Left ventricle myocardium inferior (tissue), 1 donor: ENCODE data around the gene IL17C. TPM values are rescaled to one million over a fixed set of nuclear protein-coding genes. Genes with fewer than 3 reads are reported as not detected.
A peak's percentile ranks its signal among the peaks of the same experiment; 100 is the strongest.

Experiments used
- DNase-seq: peaks from one replicate; pipeline ENCODE4 v3.0.0-alpha.2; 2020
- H3K27ac ChIP-seq: fragments of 200-600 bp; replicated peaks from 2 replicates; pipeline ENCODE4 v1.8.0; 2021
- H3K27me3 ChIP-seq: fragments of 200-600 bp; 2 replicates; pipeline ENCODE4 v1.8.0; 2021; ENCODE audit warnings: low read depth
- H3K36me3 ChIP-seq: fragments of 200-600 bp; 2 replicates; pipeline ENCODE4 v1.8.0; 2021
- H3K4me1 ChIP-seq: fragments of 200-600 bp; 2 replicates; pipeline ENCODE4 v1.8.0; 2021
- H3K4me3 ChIP-seq: fragments of 200-600 bp; 2 replicates; pipeline ENCODE4 v1.8.0; 2021; ENCODE audit warnings: mild to moderate bottlenecking, moderate library complexity
- H3K9me3 ChIP-seq: fragments of 200-600 bp; replicated peaks from 2 replicates; pipeline ENCODE4 v1.8.0; 2021
- CTCF ChIP-seq: fragments of 200-600 bp; IDR thresholded peaks from 2 replicates; pipeline ENCODE4 v1.8.0; 2021; ENCODE audit warnings: antibody characterized with exemption, mild to moderate bottlenecking, borderline replicate concordance
- intact Hi-C: fragments of 100-400 bp; cut with micrococcal nuclease; formaldehyde crosslinking; loops from one replicate; pipeline ENCODE4 v1.11.0; 2022
- total RNA-seq: library from RNA; stranded (reverse); fragmentation: NEBNext Ultra II Directional; extraction: Animal tissue kit (Norgen Biotek cat#: 25700); gene quantifications from one replicate; pipeline ENCODE4 v1.2.1, GENCODE V29; 2021
- donor health status: DM: no; HTN: yes; CAD: no; lungs with severe emphysema.

IL17C gene
- total RNA-seq, 1 donor from 2014 or later, result not detected

DNA sequence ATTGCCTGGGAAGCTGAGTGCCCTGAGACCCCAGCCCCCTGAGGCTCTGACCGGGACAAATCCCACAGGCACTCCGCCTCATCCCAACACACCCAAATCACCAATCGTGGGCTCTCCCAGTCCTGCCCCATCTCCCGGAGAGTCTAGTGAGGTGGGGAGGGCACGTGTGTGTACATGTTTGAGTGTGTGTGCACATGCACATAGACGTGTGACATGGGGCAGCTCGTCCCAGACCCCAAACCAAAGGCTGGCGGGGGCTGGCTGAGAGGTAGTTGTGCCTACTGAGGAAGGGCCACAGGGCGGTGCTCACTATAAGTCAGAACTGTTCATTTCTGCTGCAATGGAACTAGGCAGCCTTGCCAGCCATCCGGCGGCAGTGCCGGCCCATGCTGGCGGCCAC is 39.3 kb downstream of the IL17C start:
- intact Hi-C loops, result no loop called here
- Histone ChIP-seq H3K9me3 (no peaks in the 10 kb centered on the region), H3K4me1 (peaks cover 37% of the 10 kb centered on the region), H3K36me3 (no peaks in the 10 kb centered on the region), H3K27ac (no peak overlapping the region), H3K4me3 (no peak overlapping the region), H3K27me3 (peaks cover 37% of the 10 kb centered on the region)
- TF ChIP-seq CTCF, result no peak
- no peak for DNase-seq

GRCh38 chr16:88678224-88678979 is 40.0 kb downstream of the IL17C start:
- Histone ChIP-seq H3K9me3 (no peaks in the 10 kb centered on the region), H3K27me3 (peaks cover 44% of the 10 kb centered on the region), H3K4me3 (no peak overlapping the region), H3K27ac (no peak overlapping the region), H3K4me1 (peaks cover 31% of the 10 kb centered on the region), H3K36me3 (no peaks in the 10 kb centered on the region)
- no peak for DNase-seq
- TF ChIP-seq CTCF, result no peak
- intact Hi-C loops, result no loop called here

DNA sequence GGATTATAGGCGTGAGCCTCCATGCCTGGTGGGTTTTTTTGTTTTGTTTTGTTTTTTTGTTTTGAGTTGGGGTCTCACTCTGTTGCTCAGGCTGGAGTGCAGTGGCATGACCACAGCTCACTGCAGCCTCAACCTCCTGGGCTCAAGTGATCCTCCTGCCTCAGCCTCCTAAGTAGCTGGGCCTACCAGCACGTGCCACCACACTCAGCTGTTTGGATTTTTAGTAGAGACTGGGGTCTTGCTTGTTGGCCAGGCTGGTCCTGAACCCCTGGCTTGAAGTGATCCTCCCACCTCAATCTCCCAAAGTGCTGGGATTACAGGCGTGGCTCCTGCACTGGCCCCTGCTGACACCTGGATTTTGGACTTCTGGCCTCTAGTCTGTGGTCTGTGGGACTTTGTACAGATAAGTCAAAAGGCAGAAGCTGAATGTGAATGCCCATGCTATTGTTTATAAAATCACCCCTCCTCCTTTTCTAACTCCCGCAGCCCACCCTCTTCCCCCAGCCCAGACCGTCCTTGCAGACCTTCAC is 42.2 kb downstream of the IL17C start:
- no peak for DNase-seq

GRCh38 chr16:88681084-88681680 is 42.8 kb downstream of the IL17C start:
- no peak for DNase-seq
- no peaks in the 10 kb centered on the region for H3K9me3 ChIP-seq
- no peak overlapping the region for H3K27ac ChIP-seq
- H3K4me1 ChIP-seq, result peaks cover 24% of the 10 kb centered on the region
- H3K36me3 ChIP-seq, result no peaks in the 10 kb centered on the region
- H3K27me3 ChIP-seq, result peaks cover 71% of the 10 kb centered on the region
- peak; percentile 16 for TF ChIP-seq CTCF
- intact Hi-C loops, result no loop called here
- H3K4me3 ChIP-seq, result no peak overlapping the region

More for the DNA sequence above, 42.2 kb downstream of the IL17C start:
- H3K27ac ChIP-seq, result no peak overlapping the region
- intact Hi-C loops, result no loop called here
- no peak overlapping the region for H3K4me3 ChIP-seq
- no peaks in the 10 kb centered on the region for H3K9me3 ChIP-seq
- H3K27me3 ChIP-seq, result peaks cover 66% of the 10 kb centered on the region
- H3K4me1 ChIP-seq, result peaks cover 21% of the 10 kb centered on the region
- no peak for TF ChIP-seq CTCF
- no peaks in the 10 kb centered on the region for H3K36me3 ChIP-seq

- peaks cover 78% of the 10 kb centered on the region for H3K27me3 ChIP-seq
- intact Hi-C loops, result no loop called here
- TF ChIP-seq CTCF, result no peak
- peaks cover 28% of the 10 kb centered on the region for H3K4me1 ChIP-seq
- peak; percentile 55 for DNase-seq
- no peak overlapping the region for H3K4me3 ChIP-seq
- H3K36me3 ChIP-seq, result no peaks in the 10 kb centered on the region
- no peaks in the 10 kb centered on the region for H3K9me3 ChIP-seq
- H3K27ac ChIP-seq, result peak overlapping the region; percentile 27
Observed at GRCh38 chr16:88681709-88682451, 43.5 kb downstream of the IL17C start.
